GM06990 (cell line): ENCODE data around the gene CYYR1.

Experiments used
- DNase-seq: peaks from one replicate; pipeline ENCODE4 v3.0.0-alpha.2; 2011; ENCODE audit not compliant: insufficient read length; ENCODE audit errors: extremely low read depth
- H3K27me3 ChIP-seq: replicated peaks from 2 replicates; pipeline ENCODE4 v1.6.0; 2011; ENCODE audit warnings: low read length; ENCODE audit not compliant: control insufficient read depth, insufficient read depth
- H3K36me3 ChIP-seq: 2 replicates; pipeline ENCODE4 v1.5.1; 2011; ENCODE audit warnings: low read length; ENCODE audit not compliant: control insufficient read depth, insufficient read depth
- H3K4me3 ChIP-seq: replicated peaks from 2 replicates; pipeline ENCODE4 v1.5.1; 2011; ENCODE audit warnings: low read depth, mild to moderate bottlenecking, control low read depth, low read length
- TF ChIP-seq, protein P1 (sequence below): IDR thresholded peaks from 2 replicates; pipeline ENCODE4 v1.5.1; 2011; ENCODE audit warnings: low read length, control low read depth, mild to moderate bottlenecking, inconsistent platforms; ENCODE audit not compliant: insufficient read depth, poor library complexity, severe bottlenecking

CYYR1 gene

DNA sequence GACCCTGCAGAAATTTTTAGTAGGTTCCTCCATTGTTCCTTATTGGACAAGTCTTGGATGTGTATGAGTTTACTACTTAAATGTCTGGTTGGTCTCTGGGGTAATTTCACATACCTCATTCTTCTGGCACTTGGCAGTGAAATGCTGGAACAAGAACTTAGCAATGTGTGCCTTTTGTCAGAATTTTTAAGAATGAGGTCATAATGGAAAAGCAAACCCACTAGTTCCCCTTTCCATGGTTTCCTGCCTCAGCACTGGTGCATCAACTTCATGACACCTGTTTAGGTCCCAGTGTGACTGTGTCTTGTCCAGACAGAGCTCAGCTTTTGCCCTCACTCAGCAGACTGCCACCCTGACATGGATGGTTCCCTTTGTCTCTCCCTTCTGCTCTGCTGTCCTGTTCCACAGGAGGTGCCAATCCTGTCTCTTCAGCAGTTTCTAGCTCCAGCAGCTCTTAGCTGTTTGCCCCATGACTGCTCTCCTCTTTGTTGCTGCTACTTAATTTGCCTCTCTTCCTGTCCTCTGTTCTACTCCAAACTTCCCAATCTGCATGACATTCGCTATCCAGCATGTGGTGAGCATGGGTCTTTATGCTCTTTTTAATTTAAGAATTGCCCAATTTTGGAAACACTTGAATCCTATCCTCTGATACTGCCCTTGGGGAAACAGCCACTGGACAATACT is 135.6 kb downstream of the CYYR1 start:
- TF ChIP-seq, protein P1, sequence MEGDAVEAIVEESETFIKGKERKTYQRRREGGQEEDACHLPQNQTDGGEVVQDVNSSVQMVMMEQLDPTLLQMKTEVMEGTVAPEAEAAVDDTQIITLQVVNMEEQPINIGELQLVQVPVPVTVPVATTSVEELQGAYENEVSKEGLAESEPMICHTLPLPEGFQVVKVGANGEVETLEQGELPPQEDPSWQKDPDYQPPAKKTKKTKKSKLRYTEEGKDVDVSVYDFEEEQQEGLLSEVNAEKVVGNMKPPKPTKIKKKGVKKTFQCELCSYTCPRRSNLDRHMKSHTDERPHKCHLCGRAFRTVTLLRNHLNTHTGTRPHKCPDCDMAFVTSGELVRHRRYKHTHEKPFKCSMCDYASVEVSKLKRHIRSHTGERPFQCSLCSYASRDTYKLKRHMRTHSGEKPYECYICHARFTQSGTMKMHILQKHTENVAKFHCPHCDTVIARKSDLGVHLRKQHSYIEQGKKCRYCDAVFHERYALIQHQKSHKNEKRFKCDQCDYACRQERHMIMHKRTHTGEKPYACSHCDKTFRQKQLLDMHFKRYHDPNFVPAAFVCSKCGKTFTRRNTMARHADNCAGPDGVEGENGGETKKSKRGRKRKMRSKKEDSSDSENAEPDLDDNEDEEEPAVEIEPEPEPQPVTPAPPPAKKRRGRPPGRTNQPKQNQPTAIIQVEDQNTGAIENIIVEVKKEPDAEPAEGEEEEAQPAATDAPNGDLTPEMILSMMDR: no peak
- no peak for DNase-seq

DNA sequence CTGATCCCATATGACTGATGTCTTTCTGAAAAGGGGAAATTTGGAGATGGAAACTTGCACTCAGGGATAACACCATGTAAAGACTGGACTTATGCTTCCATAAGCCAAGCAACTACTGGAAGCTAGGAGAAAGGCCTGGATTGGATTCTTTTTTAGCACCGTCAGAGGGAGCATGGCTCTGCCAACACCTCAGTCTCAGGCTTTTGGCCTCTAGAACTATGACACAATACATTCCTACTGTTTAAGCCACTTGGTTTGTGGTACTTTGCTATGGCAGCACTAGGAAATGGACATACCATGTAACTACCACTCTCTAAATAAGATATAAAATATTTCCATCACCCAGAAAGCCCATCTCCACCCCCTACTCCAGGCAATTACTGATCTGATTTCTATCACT is 139.7 kb downstream of the CYYR1 start:
- Histone ChIP-seq H3K36me3 (no peaks in the 10 kb centered on the region), H3K4me3 (no peak overlapping the region), H3K27me3 (no peaks in the 10 kb centered on the region)
- TF ChIP-seq, protein P1: no peak
- no peak for DNase-seq

More for the DNA sequence above, 135.6 kb downstream of the CYYR1 start:
- Histone ChIP-seq H3K27me3 (no peaks in the 10 kb centered on the region), H3K36me3 (no peaks in the 10 kb centered on the region), H3K4me3 (no peak overlapping the region)

DNA sequence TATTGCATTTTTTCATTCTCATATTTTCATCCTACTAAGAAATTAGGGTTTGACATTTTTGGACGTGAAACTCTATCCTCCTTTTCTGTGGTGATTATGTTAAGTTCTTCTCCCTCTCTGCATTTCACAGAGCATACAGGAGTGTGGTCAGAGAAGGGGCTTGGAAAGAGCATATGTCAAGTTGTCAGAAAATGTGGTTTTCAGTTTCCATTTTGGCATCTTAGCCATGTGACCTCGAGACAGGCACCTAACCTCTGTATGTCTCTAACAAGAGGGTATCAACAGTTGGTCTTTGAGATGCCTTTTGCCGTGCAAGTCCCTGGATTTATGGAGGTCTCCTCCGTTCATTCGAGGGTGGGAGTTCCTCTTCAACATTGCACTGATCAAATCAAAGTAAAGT is 140.7 kb downstream of the CYYR1 start:
- no peaks in the 10 kb centered on the region for H3K27me3 ChIP-seq
- TF ChIP-seq, protein P1: no peak
- no peaks in the 10 kb centered on the region for H3K36me3 ChIP-seq
- no peak overlapping the region for H3K4me3 ChIP-seq
- DNase-seq: no peak

DNA sequence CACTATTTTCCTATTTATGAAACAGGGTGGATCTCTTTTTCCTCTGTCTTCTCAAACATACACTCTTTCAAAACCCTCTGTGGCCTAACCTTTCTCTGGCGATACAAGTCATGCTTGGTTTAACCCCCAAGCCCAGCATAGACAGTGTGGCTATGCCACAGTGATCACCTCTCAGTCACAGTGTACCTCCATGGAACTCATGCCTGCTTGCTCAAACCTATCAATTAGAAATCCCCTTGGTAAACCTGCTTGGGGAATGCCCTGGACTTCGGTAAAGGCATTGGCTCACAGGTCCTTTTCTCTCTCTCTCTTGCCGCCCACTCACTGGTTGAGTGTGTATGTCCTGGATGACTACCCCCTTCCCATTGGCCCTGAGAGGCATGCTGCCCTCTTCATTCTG is 147.5 kb downstream of the CYYR1 start:
- Histone ChIP-seq H3K27me3 (no peaks in the 10 kb centered on the region), H3K4me3 (no peak overlapping the region), H3K36me3 (no peaks in the 10 kb centered on the region)
- no peak for DNase-seq
- TF ChIP-seq, protein P1: no peak

DNA sequence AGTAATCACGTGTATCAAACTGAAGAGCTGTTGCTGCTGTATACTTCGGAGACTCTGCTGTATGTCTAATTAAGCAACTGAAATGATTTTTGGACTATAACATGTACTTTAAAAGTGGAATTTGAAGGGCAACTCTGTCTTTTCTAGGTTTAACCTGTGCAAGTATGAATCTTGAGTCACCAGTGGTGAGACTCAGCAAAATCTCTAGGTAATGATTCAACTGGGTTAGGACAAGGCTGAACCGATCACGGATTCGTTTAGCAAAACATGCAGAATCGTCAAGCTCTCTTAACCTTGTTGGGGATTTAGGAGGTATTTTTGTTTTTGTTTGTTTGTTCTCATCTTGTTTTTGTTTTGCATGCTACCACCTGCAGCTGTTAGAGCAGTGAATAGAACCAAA is 149.6 kb downstream of the CYYR1 start:
- TF ChIP-seq, protein P1: no peak
- no peaks in the 10 kb centered on the region for H3K27me3 ChIP-seq
- H3K36me3 ChIP-seq: no peaks in the 10 kb centered on the region
- H3K4me3 ChIP-seq: no peak overlapping the region
- no peak for DNase-seq

DNA sequence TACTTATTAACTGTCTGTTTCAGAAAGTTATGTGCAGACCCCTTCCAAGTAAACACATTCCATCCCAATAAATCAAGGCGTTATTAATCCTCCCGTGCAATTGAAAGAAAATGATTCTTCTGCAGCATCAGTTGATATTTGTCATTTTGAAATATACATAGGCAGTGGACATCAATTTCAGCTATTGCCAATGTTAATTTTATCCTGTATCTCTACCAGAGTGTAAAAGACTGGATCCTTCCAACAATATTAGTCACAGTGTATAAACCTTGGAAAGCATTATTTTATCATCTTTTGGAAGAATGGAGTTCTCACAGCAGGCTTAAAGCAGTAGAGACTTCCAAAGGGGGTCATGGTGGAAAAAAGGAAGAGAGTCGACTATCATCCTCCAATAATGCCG is 150.4 kb downstream of the CYYR1 start:
- Histone ChIP-seq H3K27me3 (no peaks in the 10 kb centered on the region), H3K4me3 (no peak overlapping the region), H3K36me3 (no peaks in the 10 kb centered on the region)
- TF ChIP-seq, protein P1: no peak
- DNase-seq: no peak
